GOT3 (cell line): Measurements from ENCODE around the gene PAPOLA.

ENCODE experiments used
- DNase-seq: peaks from one replicate; lab custom pipeline; 2025; ENCODE audit warnings: mixed read lengths; lab: John Stamatoyannopoulos, UW

PAPOLA gene

GRCh38 chr14:96565811-96566210 is 63.6 kb downstream of the PAPOLA start:
- DNase-seq, result no peak

- DNase-seq, result no peak
Observed at GRCh38 chr14:96567289-96567899, 65.2 kb downstream of the PAPOLA start.

GRCh38 chr14:96568621-96569020 is 66.4 kb downstream of the PAPOLA start:
- no peak for DNase-seq

- DNase-seq, result no peak
Observed at GRCh38 chr14:96571311-96571710, 69.1 kb downstream of the PAPOLA start.

GRCh38 chr14:96573473-96574100 is 71.4 kb downstream of the PAPOLA start:
- no peak for DNase-seq

GRCh38 chr14:96574171-96574632 is 72.0 kb downstream of the PAPOLA start:
- no peak for DNase-seq

- no peak for DNase-seq
Observed at GRCh38 chr14:96574633-96575632, 72.8 kb downstream of the PAPOLA start.

- DNase-seq, result no peak
Observed at GRCh38 chr14:96576359-96576758, 74.2 kb downstream of the PAPOLA start.

GRCh38 chr14:96576937-96577336 is 74.8 kb downstream of the PAPOLA start:
- DNase-seq, result no peak

- no peak for DNase-seq
Observed at GRCh38 chr14:96578619-96579018, 76.4 kb downstream of the PAPOLA start.

GRCh38 chr14:96579358-96579757 is 77.2 kb downstream of the PAPOLA start:
- DNase-seq, result no peak

GRCh38 chr14:96579855-96580254 is 77.7 kb downstream of the PAPOLA start:
- no peak for DNase-seq

- DNase-seq, result no peak
Observed at GRCh38 chr14:96580566-96580965, 78.4 kb downstream of the PAPOLA start.

- DNase-seq, result no peak
Observed at GRCh38 chr14:96581026-96581425, 78.8 kb downstream of the PAPOLA start.

GRCh38 chr14:96581902-96582301 is 79.7 kb downstream of the PAPOLA start:
- DNase-seq, result no peak

- DNase-seq, result no peak
Observed at GRCh38 chr14:96582411-96582961, 80.3 kb downstream of the PAPOLA start.

- no peak for DNase-seq
Observed at GRCh38 chr14:96582995-96583394, 80.8 kb downstream of the PAPOLA start.

- no peak for DNase-seq
Observed at GRCh38 chr14:96583569-96584041, 81.4 kb downstream of the PAPOLA start.

GRCh38 chr14:96584199-96584906 is 82.2 kb downstream of the PAPOLA start:
- no peak for DNase-seq

- no peak for DNase-seq
Observed at GRCh38 chr14:96584907-96585671, 82.9 kb downstream of the PAPOLA start.

GRCh38 chr14:96585672-96586013 is 83.5 kb downstream of the PAPOLA start:
- no peak for DNase-seq
